ENCODE measurements around the gene LRRC4C. TPM values are rescaled to one million over a fixed set of nuclear protein-coding genes. Genes with fewer than 3 reads are reported as not detected.

LRRC4C gene
- total RNA-seq, 1 donor from 2014 or later = 0.64 TPM

- no peak overlapping the region for H3K27ac Mint-ChIP-seq (ENCODE audit: unreplicated experiment)
- H3K27me3 Mint-ChIP-seq (ENCODE audit: unreplicated experiment) = no peaks in the 10 kb centered on the region
- no peaks in the 10 kb centered on the region for H3K9me3 Mint-ChIP-seq (ENCODE audit: unreplicated experiment)
- TF ChIP-seq CTCF (IDR thresholded peaks at IDR 0.05; ENCODE audit: partially characterized antibody, unreplicated experiment) = no peak
- H3K4me3 Mint-ChIP-seq (ENCODE audit: unreplicated experiment) = no peak overlapping the region
- no peaks in the 10 kb centered on the region for H3K36me3 Mint-ChIP-seq (ENCODE audit: unreplicated experiment)
- DNase-seq = no peak
- H3K4me1 Mint-ChIP-seq (ENCODE audit: low read depth, unreplicated experiment) = no peaks in the 10 kb centered on the region
Measured at GRCh38 chr11:40491341-40491740, 968.1 kb downstream of the LRRC4C start.

GRCh38 chr11:40467771-40468170 is 991.7 kb downstream of the LRRC4C start:
- H3K4me1 Mint-ChIP-seq (ENCODE audit: low read depth, unreplicated experiment) = no peaks in the 10 kb centered on the region
- H3K36me3 Mint-ChIP-seq (ENCODE audit: unreplicated experiment) = no peaks in the 10 kb centered on the region
- no peaks in the 10 kb centered on the region for H3K27me3 Mint-ChIP-seq (ENCODE audit: unreplicated experiment)
- no peak for DNase-seq
- no peak for TF ChIP-seq CTCF (IDR thresholded peaks at IDR 0.05; ENCODE audit: partially characterized antibody, unreplicated experiment)
- no peak overlapping the region for H3K27ac Mint-ChIP-seq (ENCODE audit: unreplicated experiment)
- H3K9me3 Mint-ChIP-seq (ENCODE audit: unreplicated experiment) = no peaks in the 10 kb centered on the region
- no peak overlapping the region for H3K4me3 Mint-ChIP-seq (ENCODE audit: unreplicated experiment)

GRCh38 chr11:40445391-40445790 is 1014.1 kb downstream of the LRRC4C start:
- H3K36me3 Mint-ChIP-seq (ENCODE audit: unreplicated experiment) = no peaks in the 10 kb centered on the region
- H3K9me3 Mint-ChIP-seq (ENCODE audit: unreplicated experiment) = peaks cover 3% of the 10 kb centered on the region
- H3K27me3 Mint-ChIP-seq (ENCODE audit: unreplicated experiment) = no peaks in the 10 kb centered on the region
- no peak for DNase-seq
- H3K4me1 Mint-ChIP-seq (ENCODE audit: low read depth, unreplicated experiment) = no peaks in the 10 kb centered on the region
- H3K4me3 Mint-ChIP-seq (ENCODE audit: unreplicated experiment) = no peak overlapping the region
- no peak overlapping the region for H3K27ac Mint-ChIP-seq (ENCODE audit: unreplicated experiment)
- TF ChIP-seq CTCF (IDR thresholded peaks at IDR 0.05; ENCODE audit: partially characterized antibody, unreplicated experiment) = no peak

- Mint-ChIP-seq H3K27ac (ENCODE audit: unreplicated experiment) (no peak overlapping the region), H3K36me3 (ENCODE audit: unreplicated experiment) (no peaks in the 10 kb centered on the region)
Measured at GRCh38 chr11:40444151-40444550, 1015.3 kb downstream of the LRRC4C start.

GRCh38 chr11:40435344-40435743 is 1024.1 kb downstream of the LRRC4C start:
- H3K4me3 Mint-ChIP-seq (ENCODE audit: unreplicated experiment) = no peak overlapping the region
- H3K9me3 Mint-ChIP-seq (ENCODE audit: unreplicated experiment) = no peaks in the 10 kb centered on the region
- peaks cover 16% of the 10 kb centered on the region for H3K4me1 Mint-ChIP-seq (ENCODE audit: low read depth, unreplicated experiment)
- no peaks in the 10 kb centered on the region for H3K27me3 Mint-ChIP-seq (ENCODE audit: unreplicated experiment)
- no peak for DNase-seq
- TF ChIP-seq CTCF (IDR thresholded peaks at IDR 0.05; ENCODE audit: partially characterized antibody, unreplicated experiment) = no peak
- no peaks in the 10 kb centered on the region for H3K36me3 Mint-ChIP-seq (ENCODE audit: unreplicated experiment)
- no peak overlapping the region for H3K27ac Mint-ChIP-seq (ENCODE audit: unreplicated experiment)

More at GRCh38 chr11:40444151-40444550, 1015.3 kb downstream of the LRRC4C start:
- no peak for DNase-seq
- no peak overlapping the region for H3K4me3 Mint-ChIP-seq (ENCODE audit: unreplicated experiment)
- no peak for TF ChIP-seq CTCF (IDR thresholded peaks at IDR 0.05; ENCODE audit: partially characterized antibody, unreplicated experiment)
- H3K27me3 Mint-ChIP-seq (ENCODE audit: unreplicated experiment) = no peaks in the 10 kb centered on the region
- H3K9me3 Mint-ChIP-seq (ENCODE audit: unreplicated experiment) = peaks cover 3% of the 10 kb centered on the region
- no peaks in the 10 kb centered on the region for H3K4me1 Mint-ChIP-seq (ENCODE audit: low read depth, unreplicated experiment)
